ENCODE results near the gene TRPM3.

- TF ChIP-seq CTCF (IDR thresholded peaks at IDR 0.05) = no peak
- no peak for TF ChIP-seq POLR2A (IDR thresholded peaks at IDR 0.05)
Measured at GRCh38 chr9:70610287-70610644, 511.2 kb downstream of the TRPM3 start.

Measured in adrenal gland (tissue), 5 donors.